ENCODE measurements around the gene RABL2B. TPM values are rescaled to one million over a fixed set of nuclear protein-coding genes. Genes with fewer than 3 reads are reported as not detected.
"Not testable (repeated sequence)": the region's sequence is repeated elsewhere in the genome, so short reads cannot be mapped to it uniquely, and the experiment has no call there.

RABL2B gene
- total and polyA plus RNA-seq, 2 donors (not counting 3 experiments of a cell fraction or from before 2014, with no cell fraction given): 26.7 to 39.8 TPM

GRCh38 chr22:50775132-50775531 lies 8.3 kb downstream of the RABL2B start:
- H4K20me1 ChIP-seq (replicated peaks; ENCODE audit: control insufficient read depth, extremely low read depth, insufficient read depth, low read length); H3K36me3 ChIP-seq (ENCODE audit: control insufficient read depth in 2 of 2, extremely low read depth in 1 of 2, insufficient read depth in 2 of 2, low read length in 2 of 2); intact Hi-C loops (cut with micrococcal nuclease); H3K27ac ChIP-seq (ENCODE audit: insufficient read depth, low read depth, low read length); H3K9me1 ChIP-seq (replicated peaks; ENCODE audit: control insufficient read depth, extremely low read depth, insufficient read depth, low read length); H3K9me3 ChIP-seq (replicated peaks; ENCODE audit: control insufficient read depth, insufficient read depth, low read length); BruUV-seq (replicated peaks); H3K79me2 ChIP-seq (ENCODE audit: control insufficient read depth, insufficient read depth, low read length); H3K27me3 ChIP-seq (ENCODE audit: control insufficient read depth in 2 of 2, insufficient read depth in 2 of 2, low read length in 2 of 2); H3K4me1 ChIP-seq (ENCODE audit: control insufficient read depth, extremely low read depth, insufficient read depth, low read length); H3K4me3 ChIP-seq (replicated peaks in 1 of 3; ENCODE audit: insufficient read depth in 1 of 3, low read depth in 1 of 3, low read length in 3 of 3); H3K4me2 ChIP-seq (ENCODE audit: insufficient read depth, low read length); POLR2A ChIA-PET; dilution Hi-C loops (cut with MboI; ENCODE audit: extremely low pct_ligation_motif_present, low sequenced_read_pairs); H2AFZ ChIP-seq (ENCODE audit: low read depth, low read length); H3K9ac ChIP-seq (replicated peaks; ENCODE audit: extremely low read depth, insufficient read depth, low read length): not testable (repeated sequence)
- FAIRE-seq (peak; percentile 70), DNase-seq (ENCODE audit: low read depth, low spot score) (peak; percentile 74)
- peak; percentile 69 to 81 for TF ChIP-seq CTCF (IDR thresholded peaks at IDR 0.05; ENCODE audit: extremely low read depth in 1 of 2, insufficient read depth in 1 of 2, low read depth in 1 of 2, low read length in 2 of 2)
- CTCF ChIA-PET: interaction anchor here (0.6 to 1.2 kb wide), 7 partner anchors 15 to 248 kb away, joined by 3 to 5 read pairs (median 3); no protein-coding TSS in a partner anchor

- H3K9me3 ChIP-seq (replicated peaks; ENCODE audit: control insufficient read depth, insufficient read depth, low read length); H3K4me3 ChIP-seq (replicated peaks in 1 of 3; ENCODE audit: insufficient read depth in 1 of 3, low read depth in 1 of 3, low read length in 3 of 3); intact Hi-C loops (cut with micrococcal nuclease); H3K27ac ChIP-seq (ENCODE audit: insufficient read depth, low read depth, low read length); DNase-seq (ENCODE audit: low read depth, low spot score); H3K9ac ChIP-seq (replicated peaks; ENCODE audit: extremely low read depth, insufficient read depth, low read length); H3K9me1 ChIP-seq (replicated peaks; ENCODE audit: control insufficient read depth, extremely low read depth, insufficient read depth, low read length); CTCF ChIA-PET; BruUV-seq (replicated peaks); FAIRE-seq; H4K20me1 ChIP-seq (replicated peaks; ENCODE audit: control insufficient read depth, extremely low read depth, insufficient read depth, low read length); H3K4me2 ChIP-seq (ENCODE audit: insufficient read depth, low read length); H3K27me3 ChIP-seq (ENCODE audit: control insufficient read depth in 2 of 2, insufficient read depth in 2 of 2, low read length in 2 of 2); H2AFZ ChIP-seq (ENCODE audit: low read depth, low read length); H3K4me1 ChIP-seq (ENCODE audit: control insufficient read depth, extremely low read depth, insufficient read depth, low read length); H3K79me2 ChIP-seq (ENCODE audit: control insufficient read depth, insufficient read depth, low read length); POLR2A ChIA-PET; dilution Hi-C loops (cut with MboI; ENCODE audit: extremely low pct_ligation_motif_present, low sequenced_read_pairs); H3K36me3 ChIP-seq (ENCODE audit: control insufficient read depth in 2 of 2, extremely low read depth in 1 of 2, insufficient read depth in 2 of 2, low read length in 2 of 2): not testable (repeated sequence)
Measured at GRCh38 chr22:50764288-50764687, 19.1 kb downstream of the RABL2B start.

GRCh38 chr22:50761829-50762228 lies 21.6 kb downstream of the RABL2B start:
- H3K9me3 ChIP-seq (replicated peaks; ENCODE audit: control insufficient read depth, insufficient read depth, low read length); H3K27ac ChIP-seq (ENCODE audit: insufficient read depth, low read depth, low read length); H3K4me3 ChIP-seq (replicated peaks in 1 of 3; ENCODE audit: insufficient read depth in 1 of 3, low read depth in 1 of 3, low read length in 3 of 3); H3K36me3 ChIP-seq (ENCODE audit: control insufficient read depth in 2 of 2, extremely low read depth in 1 of 2, insufficient read depth in 2 of 2, low read length in 2 of 2); dilution Hi-C loops (cut with MboI; ENCODE audit: extremely low pct_ligation_motif_present, low sequenced_read_pairs); CTCF ChIA-PET; H3K4me2 ChIP-seq (ENCODE audit: insufficient read depth, low read length); H3K27me3 ChIP-seq (ENCODE audit: control insufficient read depth in 2 of 2, insufficient read depth in 2 of 2, low read length in 2 of 2); DNase-seq (ENCODE audit: low read depth, low spot score); H3K4me1 ChIP-seq (ENCODE audit: control insufficient read depth, extremely low read depth, insufficient read depth, low read length); FAIRE-seq; H4K20me1 ChIP-seq (replicated peaks; ENCODE audit: control insufficient read depth, extremely low read depth, insufficient read depth, low read length); H3K9ac ChIP-seq (replicated peaks; ENCODE audit: extremely low read depth, insufficient read depth, low read length); POLR2A ChIA-PET; BruUV-seq (replicated peaks); H2AFZ ChIP-seq (ENCODE audit: low read depth, low read length); H3K79me2 ChIP-seq (ENCODE audit: control insufficient read depth, insufficient read depth, low read length); H3K9me1 ChIP-seq (replicated peaks; ENCODE audit: control insufficient read depth, extremely low read depth, insufficient read depth, low read length); intact Hi-C loops (cut with micrococcal nuclease): not testable (repeated sequence)
